Inflammatory macrophage (primary cell): ENCODE results near the gene PDPK1.
"Not testable (repeated sequence)": the region's sequence is repeated elsewhere in the genome, so short reads cannot be mapped to it uniquely, and the experiment has no call there.

Experiments used
- DNase-seq, 2 donors: peaks; one replicate each; pipeline ENCODE4 v3.0.0-alpha.2; 2020 to 2022

PDPK1 gene

GRCh38 chr16:2524339-2524938 is 13.4 kb upstream of the PDPK1 start:
- no peak for DNase-seq

GRCh38 chr16:2526135-2526534 is 11.7 kb upstream of the PDPK1 start:
- DNase-seq: no peak

DNA sequence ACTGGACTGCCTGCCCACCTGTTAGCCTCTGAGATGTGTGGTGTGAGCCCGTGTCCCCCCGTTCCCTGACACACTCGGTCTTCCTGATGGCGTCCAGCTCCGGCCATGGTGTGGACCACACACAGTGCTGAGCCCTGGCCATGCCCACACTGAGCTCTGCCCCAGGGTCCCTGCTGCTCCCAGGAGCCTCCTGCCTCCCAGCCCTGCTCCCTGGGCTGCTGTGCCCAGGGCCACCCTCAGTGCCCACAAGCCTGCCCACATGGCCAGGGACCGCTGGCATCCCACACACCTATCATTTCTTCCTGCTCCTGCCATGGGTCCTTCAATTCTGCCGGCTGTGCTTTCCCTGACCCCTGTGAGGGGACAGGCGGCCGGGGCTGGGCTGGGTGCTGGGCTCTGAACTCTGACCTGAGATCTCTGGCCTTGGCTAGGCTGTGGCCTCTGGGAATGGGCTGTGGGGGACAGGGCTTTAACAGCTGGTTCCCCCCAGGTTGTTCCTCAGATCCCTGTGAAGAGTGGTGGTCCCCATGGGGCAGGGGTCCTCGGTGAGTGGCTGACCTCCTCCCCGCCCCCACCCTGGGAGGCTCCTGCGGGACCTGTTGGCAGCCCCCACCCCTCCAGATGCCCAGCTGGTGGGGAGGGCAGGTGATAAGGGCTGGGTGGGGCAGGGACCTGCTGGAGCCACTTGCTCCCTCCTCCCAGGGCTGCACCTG is 10.6 kb upstream of the PDPK1 start:
- no peak for DNase-seq

DNA sequence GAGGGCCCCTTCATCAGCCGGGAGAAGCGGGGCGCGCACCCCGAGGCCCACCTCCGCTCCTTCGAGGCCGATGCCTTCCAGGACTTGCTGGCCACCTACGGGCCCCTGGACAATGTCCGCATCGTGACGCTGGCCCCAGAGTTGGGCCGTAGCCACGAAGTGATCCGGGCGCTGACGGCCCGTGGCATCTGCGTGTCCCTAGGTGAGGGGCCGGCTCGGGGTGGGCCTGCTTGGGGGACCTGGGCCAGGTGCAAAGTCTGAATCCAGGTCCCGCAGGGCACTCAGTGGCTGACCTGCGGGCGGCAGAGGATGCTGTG is 10.1 kb upstream of the PDPK1 start:
- DNase-seq: no peak

- DNase-seq: no peak
These were observed 9.4 kb upstream of the PDPK1 start for GRCh38 chr16:2528161-2529060.

- DNase-seq: no peak
These were observed 8.5 kb upstream of the PDPK1 start for GRCh38 chr16:2529061-2529931.

DNA sequence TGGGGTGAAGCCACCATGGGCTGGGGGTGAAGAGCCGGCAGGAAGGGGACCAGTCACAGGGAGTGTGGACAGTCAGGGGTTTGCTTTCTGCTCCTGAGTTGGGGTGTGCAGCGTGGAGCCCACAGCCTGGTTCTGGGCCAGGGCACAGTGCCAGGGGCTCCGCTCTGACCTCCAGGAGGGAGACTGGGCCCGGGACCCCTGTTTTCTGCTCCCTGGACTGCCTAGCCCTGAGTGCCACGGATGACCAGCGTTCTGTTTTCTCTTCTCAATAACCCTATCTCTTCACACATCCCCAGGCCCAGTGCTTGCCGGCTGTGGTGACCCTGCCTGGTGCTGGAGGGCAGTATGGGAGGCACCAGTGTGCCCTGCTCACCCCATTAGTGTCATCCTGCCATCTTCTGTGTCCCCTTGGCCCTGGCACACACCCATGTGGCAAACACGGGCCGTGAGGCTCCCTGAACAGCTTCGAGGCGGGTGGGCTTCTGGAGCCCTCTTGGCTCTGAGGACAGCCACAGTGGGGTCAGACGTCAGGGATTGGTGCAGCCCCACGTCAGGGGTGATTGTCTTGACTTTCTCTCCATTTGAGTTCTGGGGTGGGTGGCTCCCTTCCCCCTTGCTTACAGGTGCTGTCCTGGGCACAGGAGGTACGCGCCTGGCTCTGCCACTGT is 7.7 kb upstream of the PDPK1 start:
- no peak for DNase-seq

GRCh38 chr16:2530629-2531318 is 7.0 kb upstream of the PDPK1 start:
- no peak for DNase-seq

DNA sequence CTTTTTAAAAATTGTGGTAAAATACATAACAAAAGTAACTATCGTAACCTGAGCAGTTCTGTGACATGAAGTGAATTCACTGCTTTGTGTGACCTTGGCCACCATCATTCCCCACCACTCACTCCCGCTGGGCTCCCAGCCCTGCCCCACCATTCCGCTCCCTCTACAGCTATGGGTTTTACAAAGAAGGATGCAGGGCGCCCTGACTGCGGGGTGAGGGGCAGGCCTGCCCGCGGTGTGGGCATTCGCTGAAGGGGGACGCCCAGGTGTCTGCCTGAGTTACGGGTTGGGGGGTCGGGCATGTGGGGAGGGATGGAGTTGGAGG is 6.5 kb upstream of the PDPK1 start, which contains the start of gene CEMP1:
TSS of gene CEMP1 (minus strand) at position 38 of the 325 bp plus-strand sequence. CDS start 335 bp downstream, outside the sequence.
- no peak for DNase-seq

DNA sequence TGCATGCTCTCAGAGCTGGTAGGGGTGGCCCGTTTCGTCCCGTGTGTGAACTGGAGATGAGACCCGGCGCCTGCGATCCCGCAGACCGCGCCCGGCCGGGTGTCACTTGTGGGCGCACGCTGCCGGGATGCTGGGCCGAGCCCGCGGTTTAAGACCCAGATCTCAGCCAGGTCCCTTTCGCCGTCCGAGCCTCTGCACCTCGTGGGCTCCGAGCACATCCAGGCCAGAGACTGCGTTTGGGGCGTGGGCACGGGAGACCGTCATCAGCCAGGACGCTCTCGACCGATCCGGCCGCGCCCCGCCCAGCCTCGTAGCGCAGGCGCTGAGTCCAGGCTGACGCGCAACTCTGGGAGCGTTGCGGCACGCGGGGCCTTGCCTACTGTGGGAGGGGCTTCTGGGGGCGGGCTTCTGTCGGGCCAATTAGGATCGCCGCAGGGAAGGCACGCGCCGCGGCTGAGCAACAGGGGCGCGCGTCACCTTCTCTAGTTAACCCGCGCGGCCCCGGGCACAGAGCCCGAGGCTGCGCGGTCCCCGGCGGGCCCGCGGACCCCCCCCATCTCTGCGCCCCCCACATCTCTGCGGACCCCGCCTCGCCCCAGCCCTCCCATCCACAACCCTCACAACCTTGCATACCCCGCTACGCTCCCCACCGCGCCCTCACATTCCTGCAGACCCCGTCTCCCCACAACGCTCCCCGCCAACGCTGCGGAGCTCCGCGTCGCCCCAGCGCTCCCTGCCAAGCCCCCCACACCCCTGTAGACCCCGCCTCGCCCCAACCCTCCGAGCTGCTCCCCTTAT is 5.9 kb upstream of the PDPK1 start:
- peak; percentile 98 to 99 for DNase-seq

- peak; percentile 63 to 70 for DNase-seq
These were observed 5.2 kb upstream of the PDPK1 start for GRCh38 chr16:2532494-2533141.

DNA sequence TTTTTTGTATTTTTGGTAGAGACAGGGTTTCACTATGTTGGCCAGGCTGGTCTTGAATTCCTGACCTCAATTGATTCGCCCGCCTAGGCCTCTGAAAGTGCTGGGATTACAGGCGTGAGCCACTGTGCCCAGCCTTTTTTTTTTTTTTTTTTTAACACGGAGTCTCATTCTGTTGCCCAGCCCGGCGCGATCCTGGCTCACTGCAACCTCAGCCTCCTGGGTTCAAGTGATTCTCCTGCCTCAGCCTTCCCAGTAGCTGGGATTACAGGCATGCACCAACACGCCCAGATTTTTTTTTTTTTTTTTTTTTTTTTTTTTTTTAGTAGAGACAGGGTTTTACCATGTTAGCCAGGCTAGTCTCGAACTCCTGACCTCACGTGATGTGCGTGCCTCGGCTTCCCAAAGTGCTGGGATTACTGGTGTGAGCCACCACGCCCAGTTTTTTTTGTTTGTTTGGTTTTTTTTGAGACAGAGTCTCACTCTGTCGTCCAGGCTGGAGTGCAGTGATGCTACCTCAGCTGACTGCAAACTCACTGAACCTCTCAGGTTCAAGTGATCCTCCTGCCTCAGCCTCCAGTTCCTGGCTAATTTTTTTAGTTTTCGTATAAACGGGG is 4.6 kb upstream of the PDPK1 start:
- not testable (repeated sequence) for DNase-seq

- DNase-seq: no peak
These were observed 3.9 kb upstream of the PDPK1 start for GRCh38 chr16:2533912-2534311.

GRCh38 chr16:2534335-2534734 is 3.5 kb upstream of the PDPK1 start:
- DNase-seq: not testable (repeated sequence)

DNA sequence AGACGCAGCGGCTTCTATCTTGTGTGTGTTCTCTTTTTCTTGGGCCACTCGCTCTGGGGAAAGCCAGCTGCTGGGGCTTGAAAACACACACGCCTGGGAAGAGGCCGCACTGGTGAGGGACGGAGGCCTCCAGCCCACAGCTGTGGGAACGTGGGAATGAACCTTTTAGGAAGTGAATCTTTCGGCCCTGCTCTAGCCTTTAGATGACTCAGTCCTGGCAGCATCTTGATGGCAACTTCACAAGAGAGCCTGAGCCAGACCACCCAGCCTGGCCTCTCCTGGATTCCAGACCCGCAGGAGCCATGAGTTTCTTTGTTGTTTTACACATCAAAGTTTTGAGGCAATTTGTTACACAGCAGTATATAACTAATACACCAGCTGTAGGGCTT is 2.2 kb upstream of the PDPK1 start:
- DNase-seq: peak; percentile 86 to 95

DNA sequence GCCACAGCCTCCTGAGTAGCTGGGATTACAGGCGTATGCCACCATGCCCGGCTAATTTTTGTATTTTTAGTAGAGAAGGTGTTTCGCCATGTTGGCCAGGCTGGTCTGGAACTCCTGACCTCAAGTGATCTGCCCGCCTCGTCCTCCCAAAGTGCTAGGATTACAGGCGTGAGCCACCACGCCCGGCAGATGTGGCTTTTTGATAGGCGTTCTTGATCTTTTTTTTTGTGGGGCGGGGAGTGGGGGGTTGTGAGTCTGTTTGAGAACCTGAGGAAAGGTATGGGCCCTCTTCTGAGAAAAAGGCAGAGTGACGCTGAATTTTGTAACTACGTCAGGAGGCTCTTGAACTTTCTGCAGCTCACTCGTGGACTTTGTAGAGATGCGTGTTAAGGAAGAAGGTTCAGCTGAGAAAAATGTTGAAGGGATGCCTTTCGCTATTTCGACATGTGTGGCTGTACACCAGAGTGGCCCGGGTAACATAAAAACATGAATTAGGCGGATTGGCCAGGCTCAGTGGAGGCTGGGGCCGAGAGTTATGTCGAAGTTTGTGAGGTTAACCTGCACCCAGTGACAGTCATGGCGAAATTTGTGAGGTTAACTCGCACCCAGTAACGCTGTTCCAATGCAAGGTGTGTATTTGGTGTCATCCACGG is 1.5 kb downstream of the PDPK1 start:
- not testable (repeated sequence) for DNase-seq

DNA sequence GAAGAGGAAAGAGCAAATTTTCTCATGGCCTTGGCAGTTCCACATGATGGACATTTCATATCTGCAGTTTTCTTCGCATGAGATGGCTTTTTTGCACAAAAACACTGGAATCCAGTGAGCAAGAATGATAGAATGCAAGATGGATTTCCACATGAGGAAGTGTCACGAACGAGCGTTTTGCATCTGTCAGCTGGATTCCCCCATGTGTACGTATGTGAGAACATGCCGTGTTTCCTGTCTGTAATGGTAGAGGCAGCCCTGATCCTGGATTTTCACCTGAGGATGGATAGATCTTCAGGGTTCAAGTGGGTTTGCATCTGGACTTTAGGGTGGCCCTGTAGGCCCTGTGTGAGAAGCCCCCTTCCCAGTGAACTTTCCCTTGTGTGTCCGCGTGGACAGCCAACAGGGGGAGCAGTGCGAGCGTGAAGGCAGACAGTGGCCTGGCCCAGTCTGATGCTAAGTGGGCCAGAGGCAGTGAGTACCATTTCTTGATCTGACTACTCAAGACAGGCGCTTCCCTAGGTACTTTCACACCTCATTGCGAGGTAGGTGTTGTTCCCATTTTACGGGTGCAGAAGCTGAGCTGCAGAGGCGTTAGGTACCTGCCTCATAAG is 2.1 kb downstream of the PDPK1 start:
- DNase-seq: peak in 1 of 2 donors; percentile 21

- peak in 1 of 2 donors; percentile 20 for DNase-seq
These were observed 3.1 kb downstream of the PDPK1 start for GRCh38 chr16:2540912-2541311.

- DNase-seq: not testable (repeated sequence)
These were observed 3.6 kb downstream of the PDPK1 start for GRCh38 chr16:2541409-2541808.
